Liver (tissue), 9 donors: ENCODE measurements around the gene PDK2. TPM values are rescaled to one million over a fixed set of nuclear protein-coding genes. Genes with fewer than 3 reads are reported as not detected.

Experiments
- DNase-seq: peaks from one replicate; pipeline ENCODE4 v3.0.0-alpha.2; 2017; ENCODE audit warnings: low spot score
- H3K27ac ChIP-seq, 2 donors: one replicate each; pipeline ENCODE4 v1.7.0; 2013; ENCODE audit warnings: inconsistent platforms in 2 of 2, low read length in 2 of 2, control low read depth in 1 of 2, low read depth in 1 of 2, mild to moderate bottlenecking in 1 of 2
- H3K27me3 ChIP-seq, 4 donors: one replicate each; pipeline versions ENCODE4 v1.6.1 to v1.7.0; 2013; ENCODE audit warnings: low read length in 3 of 4, inconsistent platforms in 1 of 4, mild to moderate bottlenecking in 1 of 4, moderate library complexity in 1 of 4; ENCODE audit not compliant: control insufficient read depth in 4 of 4, insufficient read depth in 4 of 4
- H3K36me3 ChIP-seq, 4 donors: one replicate each; pipeline versions ENCODE4 v1.6.1 to v1.7.0; 2013; ENCODE audit warnings: low read length in 3 of 4, mild to moderate bottlenecking in 3 of 4, low read depth in 1 of 4, moderate library complexity in 1 of 4; ENCODE audit not compliant: control insufficient read depth in 4 of 4, insufficient read depth in 3 of 4
- H3K4me1 ChIP-seq, 4 donors: one replicate each; pipeline versions ENCODE4 v1.6.1 to v1.7.0; 2013; ENCODE audit warnings: low read length in 3 of 4, mild to moderate bottlenecking in 3 of 4, moderate library complexity in 1 of 4; ENCODE audit not compliant: control insufficient read depth in 4 of 4, insufficient read depth in 4 of 4
- H3K4me3 ChIP-seq, 3 donors: one replicate each; pipeline versions ENCODE4 v1.6.1 to v1.7.0; 2013; ENCODE audit warnings: low read length in 3 of 3, control low read depth in 1 of 3, low read depth in 1 of 3, mild to moderate bottlenecking in 1 of 3
- H3K9ac ChIP-seq, 2 donors: one replicate each; pipeline ENCODE4 v1.7.0; 2013; ENCODE audit warnings: low read length in 2 of 2, mild to moderate bottlenecking in 2 of 2, moderate library complexity in 2 of 2, control low read depth in 1 of 2, low read depth in 1 of 2
- H3K9me3 ChIP-seq, 4 donors: one replicate each; pipeline versions ENCODE4 v1.6.1 to v1.7.0; 2013; ENCODE audit warnings: low read length in 3 of 4; ENCODE audit not compliant: control insufficient read depth in 4 of 4
- EGR1 ChIP-seq, 2 donors: IDR thresholded peaks; 2 replicates each; pipeline ENCODE4 v1.6.1; 2016 to 2018; ENCODE audit warnings: antibody characterized with exemption in 2 of 2, low read depth in 2 of 2
- FOXA1 ChIP-seq: IDR thresholded peaks from 2 replicates; pipeline ENCODE4 v1.6.1; 2016; ENCODE audit warnings: antibody characterized with exemption
- FOXA2 ChIP-seq: IDR thresholded peaks from 2 replicates; pipeline ENCODE4 v1.6.1; 2016; ENCODE audit warnings: antibody characterized with exemption
- GABPA ChIP-seq, 2 donors: IDR thresholded peaks in 1 of 2; conservative IDR thresholded peaks in 1 of 2; 2 replicates each; pipeline ENCODE4 v1.6.1; 2016; ENCODE audit warnings: antibody characterized with exemption in 2 of 2, mild to moderate bottlenecking in 1 of 2, moderate library complexity in 1 of 2
- HNF4A ChIP-seq, 2 donors: conservative IDR thresholded peaks; 2 replicates each; pipeline ENCODE4 v1.6.1; 2016; ENCODE audit warnings: antibody characterized with exemption in 2 of 2, mild to moderate bottlenecking in 2 of 2
- HNF4G ChIP-seq: IDR thresholded peaks from 2 replicates; pipeline ENCODE4 v1.6.1; 2016; ENCODE audit warnings: antibody characterized with exemption
- JUND ChIP-seq, 2 donors: IDR thresholded peaks; 2 replicates each; pipeline ENCODE4 v1.6.1; 2016; ENCODE audit warnings: antibody characterized with exemption in 2 of 2
- NR2F2 ChIP-seq: IDR thresholded peaks from 2 replicates; pipeline ENCODE4 v1.6.1; 2016; ENCODE audit warnings: antibody characterized with exemption
- RXRA ChIP-seq, 2 donors: IDR thresholded peaks; 2 replicates each; pipeline ENCODE4 v1.6.1; 2017 to 2018; ENCODE audit warnings: antibody characterized with exemption in 2 of 2, mild to moderate bottlenecking in 1 of 2
- TAF1 ChIP-seq: conservative IDR thresholded peaks from 2 replicates; pipeline ENCODE4 v1.6.1; 2016; ENCODE audit warnings: antibody characterized with exemption, mild to moderate bottlenecking
- YY1 ChIP-seq: IDR thresholded peaks from 2 replicates; pipeline ENCODE4 v1.6.1; 2016; ENCODE audit warnings: antibody characterized with exemption, mild to moderate bottlenecking
- WGBS: extraction: QIAGEN DNeasy Blood & Tissue Kit; methylation state at CpG from one replicate; pipeline ENCODE4 v1.1.7; 2013; 5-methylcytosine and 5-hydroxymethylcytosine counted together
- polyA plus RNA-seq, 2 donors: library from polyadenylated mRNA; stranded (reverse) in 1 of 2; unstranded in 1 of 2; fragments of 200-250 nt in 1 of 2; fragments of >200 nt in 1 of 2; fragmentation: Nextera tagmentation in 1 of 2; extraction: Ambion mirVana in 1 of 2; gene quantifications; one replicate each; pipeline versions ENCODE4 v1.2.1 to v1.2.3, GENCODE V29; 2013 to 2015
- total RNA-seq, 2 donors: library from RNA; depleted of rRNA; stranded (reverse); fragments of >200 nt; gene quantifications; one replicate each; pipeline ENCODE4 v1.2.3, GENCODE V29; 2014
- TF ChIP-seq, protein P1 (sequence below): IDR thresholded peaks from 2 replicates; pipeline ENCODE4 v1.6.1; 2016; ENCODE audit warnings: antibody characterized with exemption, mild to moderate bottlenecking
- TF ChIP-seq, protein P2 (sequence below): fragments of 150-350 bp; IDR thresholded peaks from 2 replicates; pipeline ENCODE4 v1.5.1; 2017; ENCODE audit warnings: improper control_type of control experiment, low read depth, low read length; ENCODE audit not compliant: missing input control
- TF ChIP-seq, protein P3 (sequence below): IDR thresholded peaks from 2 replicates; pipeline ENCODE4 v1.6.1; 2016; ENCODE audit warnings: antibody characterized with exemption
- TF ChIP-seq, protein P4 (sequence below): IDR thresholded peaks from 2 replicates; pipeline ENCODE4 v1.6.1; 2016; ENCODE audit warnings: antibody characterized with exemption
- donor health status: healthy.
- donor health status: healthy.
- donor health status: healthy.
- donor health status: healthy.
- donor health status: healthy.

Gene PDK2
- total and polyA plus RNA-seq, 4 donors: 8.6 to 36.6 (median 28.5) TPM

DNA sequence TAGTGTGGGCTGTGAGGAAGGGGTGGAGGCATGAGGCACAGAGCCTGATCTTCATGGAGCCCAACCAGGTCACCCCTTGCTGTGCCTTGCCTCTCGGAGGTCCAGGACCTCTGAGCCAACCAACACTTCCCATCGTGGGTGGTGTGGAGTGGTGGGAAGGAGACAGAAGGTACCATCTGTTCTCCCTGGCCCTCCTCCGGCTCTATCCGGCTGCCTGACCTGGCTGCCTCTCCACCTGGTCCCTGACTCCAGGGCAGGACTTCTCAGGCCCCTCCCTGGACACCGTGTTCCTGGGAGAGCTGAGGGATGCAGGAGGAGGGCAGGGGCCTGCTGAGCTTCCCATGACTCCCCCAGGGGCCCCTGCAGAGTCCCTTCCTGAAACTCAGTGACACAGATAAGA is 3.9 kb downstream of the PDK2 start:
- Histone ChIP-seq H3K4me1 (peaks cover 22 to 73% (median 64%) of the 10 kb centered on the region in 4 donors), H3K36me3 (peaks cover 0 to 7% (median 5%) of the 10 kb centered on the region in 4 donors), H3K9ac (no peak overlapping the region), H3K27me3 (no peaks in the 10 kb centered on the region), H3K9me3 (no peaks in the 10 kb centered on the region), H3K27ac (no peak overlapping the region), H3K4me3 (no peak overlapping the region)
- WGBS: 81% methylated on average over 5 of the region's 5 CpGs
- no peak for DNase-seq
- TF ChIP-seq, protein P1, sequence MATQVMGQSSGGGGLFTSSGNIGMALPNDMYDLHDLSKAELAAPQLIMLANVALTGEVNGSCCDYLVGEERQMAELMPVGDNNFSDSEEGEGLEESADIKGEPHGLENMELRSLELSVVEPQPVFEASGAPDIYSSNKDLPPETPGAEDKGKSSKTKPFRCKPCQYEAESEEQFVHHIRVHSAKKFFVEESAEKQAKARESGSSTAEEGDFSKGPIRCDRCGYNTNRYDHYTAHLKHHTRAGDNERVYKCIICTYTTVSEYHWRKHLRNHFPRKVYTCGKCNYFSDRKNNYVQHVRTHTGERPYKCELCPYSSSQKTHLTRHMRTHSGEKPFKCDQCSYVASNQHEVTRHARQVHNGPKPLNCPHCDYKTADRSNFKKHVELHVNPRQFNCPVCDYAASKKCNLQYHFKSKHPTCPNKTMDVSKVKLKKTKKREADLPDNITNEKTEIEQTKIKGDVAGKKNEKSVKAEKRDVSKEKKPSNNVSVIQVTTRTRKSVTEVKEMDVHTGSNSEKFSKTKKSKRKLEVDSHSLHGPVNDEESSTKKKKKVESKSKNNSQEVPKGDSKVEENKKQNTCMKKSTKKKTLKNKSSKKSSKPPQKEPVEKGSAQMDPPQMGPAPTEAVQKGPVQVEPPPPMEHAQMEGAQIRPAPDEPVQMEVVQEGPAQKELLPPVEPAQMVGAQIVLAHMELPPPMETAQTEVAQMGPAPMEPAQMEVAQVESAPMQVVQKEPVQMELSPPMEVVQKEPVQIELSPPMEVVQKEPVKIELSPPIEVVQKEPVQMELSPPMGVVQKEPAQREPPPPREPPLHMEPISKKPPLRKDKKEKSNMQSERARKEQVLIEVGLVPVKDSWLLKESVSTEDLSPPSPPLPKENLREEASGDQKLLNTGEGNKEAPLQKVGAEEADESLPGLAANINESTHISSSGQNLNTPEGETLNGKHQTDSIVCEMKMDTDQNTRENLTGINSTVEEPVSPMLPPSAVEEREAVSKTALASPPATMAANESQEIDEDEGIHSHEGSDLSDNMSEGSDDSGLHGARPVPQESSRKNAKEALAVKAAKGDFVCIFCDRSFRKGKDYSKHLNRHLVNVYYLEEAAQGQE: no peak
- TF ChIP-seq, protein P2, sequence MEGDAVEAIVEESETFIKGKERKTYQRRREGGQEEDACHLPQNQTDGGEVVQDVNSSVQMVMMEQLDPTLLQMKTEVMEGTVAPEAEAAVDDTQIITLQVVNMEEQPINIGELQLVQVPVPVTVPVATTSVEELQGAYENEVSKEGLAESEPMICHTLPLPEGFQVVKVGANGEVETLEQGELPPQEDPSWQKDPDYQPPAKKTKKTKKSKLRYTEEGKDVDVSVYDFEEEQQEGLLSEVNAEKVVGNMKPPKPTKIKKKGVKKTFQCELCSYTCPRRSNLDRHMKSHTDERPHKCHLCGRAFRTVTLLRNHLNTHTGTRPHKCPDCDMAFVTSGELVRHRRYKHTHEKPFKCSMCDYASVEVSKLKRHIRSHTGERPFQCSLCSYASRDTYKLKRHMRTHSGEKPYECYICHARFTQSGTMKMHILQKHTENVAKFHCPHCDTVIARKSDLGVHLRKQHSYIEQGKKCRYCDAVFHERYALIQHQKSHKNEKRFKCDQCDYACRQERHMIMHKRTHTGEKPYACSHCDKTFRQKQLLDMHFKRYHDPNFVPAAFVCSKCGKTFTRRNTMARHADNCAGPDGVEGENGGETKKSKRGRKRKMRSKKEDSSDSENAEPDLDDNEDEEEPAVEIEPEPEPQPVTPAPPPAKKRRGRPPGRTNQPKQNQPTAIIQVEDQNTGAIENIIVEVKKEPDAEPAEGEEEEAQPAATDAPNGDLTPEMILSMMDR: no peak
- no peak for TF ChIP-seq RXRA (IDR thresholded peaks at IDR 0.05)
- no peak for TF ChIP-seq FOXA2
- TF ChIP-seq, protein P3, sequence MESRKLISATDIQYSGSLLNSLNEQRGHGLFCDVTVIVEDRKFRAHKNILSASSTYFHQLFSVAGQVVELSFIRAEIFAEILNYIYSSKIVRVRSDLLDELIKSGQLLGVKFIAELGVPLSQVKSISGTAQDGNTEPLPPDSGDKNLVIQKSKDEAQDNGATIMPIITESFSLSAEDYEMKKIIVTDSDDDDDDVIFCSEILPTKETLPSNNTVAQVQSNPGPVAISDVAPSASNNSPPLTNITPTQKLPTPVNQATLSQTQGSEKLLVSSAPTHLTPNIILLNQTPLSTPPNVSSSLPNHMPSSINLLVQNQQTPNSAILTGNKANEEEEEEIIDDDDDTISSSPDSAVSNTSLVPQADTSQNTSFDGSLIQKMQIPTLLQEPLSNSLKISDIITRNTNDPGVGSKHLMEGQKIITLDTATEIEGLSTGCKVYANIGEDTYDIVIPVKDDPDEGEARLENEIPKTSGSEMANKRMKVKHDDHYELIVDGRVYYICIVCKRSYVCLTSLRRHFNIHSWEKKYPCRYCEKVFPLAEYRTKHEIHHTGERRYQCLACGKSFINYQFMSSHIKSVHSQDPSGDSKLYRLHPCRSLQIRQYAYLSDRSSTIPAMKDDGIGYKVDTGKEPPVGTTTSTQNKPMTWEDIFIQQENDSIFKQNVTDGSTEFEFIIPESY: no peak
- TF ChIP-seq TAF1: no peak
- no peak for TF ChIP-seq YY1
- TF ChIP-seq NR2F2: no peak
- TF ChIP-seq, protein P4, sequence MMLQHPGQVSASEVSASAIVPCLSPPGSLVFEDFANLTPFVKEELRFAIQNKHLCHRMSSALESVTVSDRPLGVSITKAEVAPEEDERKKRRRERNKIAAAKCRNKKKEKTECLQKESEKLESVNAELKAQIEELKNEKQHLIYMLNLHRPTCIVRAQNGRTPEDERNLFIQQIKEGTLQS: no peak
- no peak for TF ChIP-seq JUND (IDR thresholded peaks at IDR 0.05)
- no peak for TF ChIP-seq EGR1 (IDR thresholded peaks at IDR 0.05; ENCODE audit: low read depth in 2 of 2)
- TF ChIP-seq HNF4A (conservative IDR thresholded peaks at IDR 0.05): no peak
- TF ChIP-seq FOXA1: no peak

DNA sequence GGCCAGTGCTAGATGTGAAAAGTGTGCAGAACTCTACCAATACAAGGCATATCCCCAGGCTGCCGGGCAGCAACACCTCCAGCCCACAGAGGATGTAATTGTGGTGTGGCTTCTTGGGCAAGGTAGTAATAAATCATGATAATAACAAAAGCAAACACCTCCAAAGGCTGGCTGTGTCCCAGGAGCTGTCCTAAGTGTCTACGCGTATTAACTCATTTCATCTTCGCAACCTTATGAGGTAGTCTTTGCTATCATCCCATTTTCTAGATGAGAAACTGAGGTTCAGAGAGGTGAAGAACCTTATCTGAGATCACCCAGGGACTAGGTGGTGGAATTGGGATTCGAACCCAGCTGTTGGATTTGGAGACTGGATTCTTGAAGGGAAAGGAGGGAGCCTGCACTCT is 5.3 kb downstream of the PDK2 start:
- WGBS: 77% methylated on average over 5 of the region's 5 CpGs
- Histone ChIP-seq H3K4me3 (no peak overlapping the region), H3K9ac (peak overlapping the region in 1 of 2 donors; percentile 34), H3K27me3 (no peaks in the 10 kb centered on the region), H3K36me3 (peaks cover 2 to 9% (median 7%) of the 10 kb centered on the region in 4 donors), H3K9me3 (no peaks in the 10 kb centered on the region), H3K27ac (peak overlapping the region; percentile 86 to 94), H3K4me1 (peaks cover 22 to 68% (median 58%) of the 10 kb centered on the region in 4 donors)
- TF ChIP-seq FOXA1 (no peak), FOXA2 (no peak), TAF1 (no peak), HNF4G (no peak), GABPA (IDR thresholded peaks at IDR 0.05 in 1 of 2, conservative IDR thresholded peaks at IDR 0.05 in 1 of 2) (no peak), RXRA (IDR thresholded peaks at IDR 0.05) (no peak), YY1 (no peak)
- TF ChIP-seq, protein P2: no peak
- TF ChIP-seq, protein P4: no peak
- TF ChIP-seq, protein P3: no peak
- no peak for DNase-seq
